ENCODE measurements around the gene MZB1.

Gene MZB1

GRCh38 chr5:139341187-139341688 is 48.5 kb downstream of the MZB1 start:
- Histone ChIP-seq H3K4me3 (ENCODE audit: low read depth, low read length) (peak overlapping the region; percentile 91), H3K4me1 (peaks cover 9% of the 10 kb centered on the region), H3K4me2 (ENCODE audit: low read length) (peak overlapping the region; percentile 88), H3K9ac (no peak overlapping the region), H3K79me2 (peaks cover 31% of the 10 kb centered on the region), H3K9me3 (ENCODE audit: control insufficient read depth, low read length) (no peaks in the 10 kb centered on the region), H3K27me3 (ENCODE audit: control insufficient read depth, insufficient read depth, low read length) (no peaks in the 10 kb centered on the region), H3K27ac (peak overlapping the region; percentile 98), H3K36me3 (ENCODE audit: control insufficient read depth, insufficient read depth, low read length) (no peaks in the 10 kb centered on the region), H2AFZ (peak overlapping the region; percentile 91)
- TF ChIP-seq CTCF (IDR thresholded peaks at IDR 0.05): no peak

GRCh38 chr5:139340051-139340450 is 49.7 kb downstream of the MZB1 start:
- Histone ChIP-seq H3K9ac (no peak overlapping the region), H3K27me3 (ENCODE audit: control insufficient read depth, insufficient read depth, low read length) (no peaks in the 10 kb centered on the region), H3K27ac (no peak overlapping the region), H3K79me2 (peaks cover 22% of the 10 kb centered on the region), H3K9me3 (ENCODE audit: control insufficient read depth, low read length) (no peaks in the 10 kb centered on the region), H3K4me2 (ENCODE audit: low read length) (no peak overlapping the region), H3K4me1 (peaks cover 9% of the 10 kb centered on the region), H3K4me3 (ENCODE audit: low read depth, low read length) (no peak overlapping the region), H2AFZ (no peak overlapping the region), H3K36me3 (ENCODE audit: control insufficient read depth, insufficient read depth, low read length) (no peaks in the 10 kb centered on the region)
- TF ChIP-seq CTCF (IDR thresholded peaks at IDR 0.05): no peak
